BLaER1 (cell line): ENCODE results near the gene BRD9.
"Not testable (repeated sequence)": the region's sequence is repeated elsewhere in the genome, so short reads cannot be mapped to it uniquely, and the experiment has no call there.

ENCODE experiments used
- H3K27ac ChIP-seq: shearing (Covaris generic); formaldehyde crosslinking; 2 replicates; pipeline ENCODE4 v1.8.1; 2022
- H3K27me3 ChIP-seq: shearing (Covaris generic); formaldehyde crosslinking; 2 replicates; pipeline ENCODE4 v1.8.1; 2022
- H3K36me3 ChIP-seq: shearing (Covaris generic); formaldehyde crosslinking; 2 replicates; pipeline ENCODE4 v1.8.1; 2022
- H3K4me1 ChIP-seq: shearing (Covaris generic); formaldehyde crosslinking; 2 replicates; pipeline ENCODE4 v1.8.1; 2022
- H3K4me2 ChIP-seq: shearing (Covaris generic); formaldehyde crosslinking; 2 replicates; pipeline ENCODE4 v1.8.1; 2022
- H3K4me3 ChIP-seq: shearing (Covaris generic); formaldehyde crosslinking; 2 replicates; pipeline ENCODE4 v1.8.1; 2022
- H3K9ac ChIP-seq: shearing (Covaris generic); formaldehyde crosslinking; 2 replicates; pipeline ENCODE4 v1.8.1; 2022
- H3K9me3 ChIP-seq: shearing (Covaris generic); formaldehyde crosslinking; 2 replicates; pipeline ENCODE4 v1.8.1; 2022
- H4K20me1 ChIP-seq: shearing (Covaris generic); formaldehyde crosslinking; 2 replicates; pipeline ENCODE4 v1.8.1; 2022

BRD9 gene

GRCh38 chr5:844426-844825 lies 48.2 kb downstream of the BRD9 start:
- not testable (repeated sequence) for H3K27ac ChIP-seq, H3K4me3 ChIP-seq, H4K20me1 ChIP-seq, H3K4me2 ChIP-seq, H3K9ac ChIP-seq, H3K9me3 ChIP-seq, H3K27me3 ChIP-seq, H3K36me3 ChIP-seq
- peaks cover 17% of the 10 kb centered on the region for H3K4me1 ChIP-seq

DNA sequence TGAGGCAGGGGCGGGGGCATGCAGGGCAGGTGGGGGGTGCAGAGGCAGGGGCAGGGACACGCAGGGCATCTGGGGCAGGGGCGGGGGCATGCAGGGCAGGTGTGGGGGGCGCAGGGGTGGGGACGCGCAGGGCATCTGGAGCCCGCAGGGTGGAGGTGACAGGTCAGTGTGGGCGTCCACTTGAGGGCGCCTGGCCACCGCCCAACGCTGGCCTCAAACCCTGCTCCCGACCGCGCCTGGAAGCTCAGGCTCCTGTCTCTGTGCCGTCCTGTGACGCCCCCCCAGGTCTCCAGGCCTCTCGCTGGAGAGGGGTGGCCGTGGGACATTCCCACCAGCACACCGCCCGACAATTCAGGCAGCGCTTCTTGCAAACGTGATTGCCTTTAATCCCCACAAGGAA lies 48.7 kb downstream of the BRD9 start:
- H3K4me1 ChIP-seq, result peaks cover 17% of the 10 kb centered on the region
- not testable (repeated sequence) for H3K9me3 ChIP-seq, H3K4me2 ChIP-seq, H3K27ac ChIP-seq, H3K4me3 ChIP-seq, H3K27me3 ChIP-seq, H4K20me1 ChIP-seq, H3K36me3 ChIP-seq, H3K9ac ChIP-seq

DNA sequence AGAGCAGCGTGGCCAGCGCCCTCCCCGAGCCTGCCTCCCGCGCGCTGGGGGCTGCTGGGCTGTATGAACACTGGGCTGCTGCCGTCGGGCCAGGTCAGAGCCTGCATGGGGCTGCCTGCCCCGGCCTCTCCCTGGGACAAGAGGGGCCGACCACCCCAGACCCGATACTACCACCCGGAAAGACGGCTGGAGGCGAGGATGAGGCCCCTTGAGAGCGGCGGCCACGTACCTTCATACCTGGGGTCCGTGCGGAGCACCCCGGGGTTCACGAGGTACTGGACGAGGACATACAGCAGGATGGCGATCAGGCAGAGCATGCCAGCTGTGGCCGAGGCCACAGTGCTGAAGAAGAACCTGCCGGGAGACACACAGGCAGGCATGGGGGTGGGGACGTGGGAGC lies 49.2 kb downstream of the BRD9 start:
- H3K9me3 ChIP-seq, H3K9ac ChIP-seq, H3K27ac ChIP-seq, H4K20me1 ChIP-seq, H3K36me3 ChIP-seq, H3K27me3 ChIP-seq, H3K4me3 ChIP-seq, H3K4me2 ChIP-seq: not testable (repeated sequence)
- peaks cover 21% of the 10 kb centered on the region for H3K4me1 ChIP-seq

DNA sequence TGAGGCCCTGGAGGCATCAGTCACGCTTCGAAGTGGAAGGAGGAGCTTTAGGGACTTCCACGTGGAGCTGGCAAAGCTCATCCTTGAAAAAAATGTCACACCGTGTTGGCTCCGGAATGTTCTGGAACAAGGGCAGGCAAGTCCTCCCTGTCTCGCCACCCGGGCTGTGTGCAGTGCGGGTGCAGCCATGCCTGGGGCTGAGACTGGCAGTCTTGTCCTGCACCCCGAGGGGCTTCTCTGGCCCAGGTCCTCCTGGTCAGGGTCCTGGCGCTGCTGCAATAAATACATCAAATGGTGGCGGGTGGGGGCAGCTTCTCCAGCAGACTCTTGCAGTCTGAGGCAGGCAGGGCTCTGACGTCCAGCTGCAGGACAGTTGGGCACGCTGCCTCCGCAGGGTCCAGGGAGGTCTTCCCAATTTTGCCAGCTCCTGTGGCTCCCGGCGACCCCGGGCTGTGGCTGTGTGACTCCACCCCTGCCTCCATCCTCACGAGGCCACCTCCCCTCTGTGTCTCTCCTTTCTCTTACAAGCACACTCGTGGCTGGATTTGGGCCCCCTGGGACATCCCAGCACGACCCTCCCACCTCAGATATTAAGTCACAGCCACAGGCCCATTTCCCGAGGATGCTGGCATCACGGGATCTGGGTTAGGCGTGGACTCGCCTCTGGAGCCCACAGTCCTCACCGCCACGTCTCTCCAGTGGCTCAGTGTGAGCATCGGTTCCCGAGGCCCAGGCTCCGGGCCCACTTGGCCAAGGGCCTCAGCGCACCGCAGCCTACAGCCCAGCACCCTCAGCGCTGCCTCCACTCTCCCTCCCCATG lies 50.0 kb downstream of the BRD9 start:
- Histone ChIP-seq H3K4me2 (0 out of 2 replicates have a peak overlapping the region, but pooled peaks have one; percentile 12), H3K4me1 (peaks cover 29% of the 10 kb centered on the region)
- H3K36me3 ChIP-seq, H4K20me1 ChIP-seq, H3K9ac ChIP-seq, H3K27ac ChIP-seq, H3K9me3 ChIP-seq, H3K4me3 ChIP-seq, H3K27me3 ChIP-seq: not testable (repeated sequence)

DNA sequence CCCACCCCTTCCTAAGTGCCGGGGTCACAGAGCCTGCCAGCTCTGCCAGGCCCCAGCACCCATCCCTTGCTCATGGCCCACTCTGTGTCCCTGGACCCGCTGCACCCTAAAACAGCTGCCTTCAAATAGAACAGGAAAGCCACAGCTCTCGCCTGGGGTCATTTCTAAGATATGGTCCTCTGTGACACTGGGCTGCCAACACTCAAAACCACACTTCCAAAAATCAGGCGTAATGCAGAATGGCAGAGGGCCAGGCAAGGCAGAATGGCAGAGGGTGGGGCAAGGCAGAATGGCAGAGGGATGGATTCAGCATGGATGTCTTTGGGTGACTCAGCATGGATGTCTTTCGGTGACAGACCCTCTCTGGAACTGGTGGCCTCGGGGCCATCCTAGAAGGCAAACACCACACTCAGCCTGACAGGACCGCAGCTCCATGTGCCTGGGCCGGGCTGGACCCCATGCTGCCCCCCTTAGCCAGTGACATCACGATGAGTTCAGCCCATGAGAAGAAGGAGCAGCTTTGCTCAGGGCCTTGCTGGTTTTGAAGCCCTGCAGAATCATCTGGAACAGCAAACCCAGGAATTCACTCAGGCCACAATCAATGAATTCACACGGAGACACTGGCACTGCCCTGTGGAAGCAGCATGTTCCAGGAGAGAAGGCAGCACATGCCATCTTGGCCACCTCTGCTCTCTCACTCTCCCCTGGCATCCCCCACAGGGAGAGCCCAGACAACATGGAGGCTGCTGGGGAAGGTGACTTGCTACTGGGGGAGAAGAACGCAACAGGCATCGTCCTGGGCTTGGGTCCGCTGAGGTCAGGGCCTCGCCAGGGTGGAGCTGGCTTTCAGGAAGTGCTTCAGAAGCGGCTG lies 50.8 kb downstream of the BRD9 start:
- not testable (repeated sequence) for H4K20me1 ChIP-seq, H3K4me3 ChIP-seq, H3K9ac ChIP-seq, H3K27me3 ChIP-seq, H3K9me3 ChIP-seq, H3K36me3 ChIP-seq, H3K27ac ChIP-seq
- peak overlapping the region; percentile 31 for H3K4me2 ChIP-seq
- H3K4me1 ChIP-seq, result peaks cover 37% of the 10 kb centered on the region

DNA sequence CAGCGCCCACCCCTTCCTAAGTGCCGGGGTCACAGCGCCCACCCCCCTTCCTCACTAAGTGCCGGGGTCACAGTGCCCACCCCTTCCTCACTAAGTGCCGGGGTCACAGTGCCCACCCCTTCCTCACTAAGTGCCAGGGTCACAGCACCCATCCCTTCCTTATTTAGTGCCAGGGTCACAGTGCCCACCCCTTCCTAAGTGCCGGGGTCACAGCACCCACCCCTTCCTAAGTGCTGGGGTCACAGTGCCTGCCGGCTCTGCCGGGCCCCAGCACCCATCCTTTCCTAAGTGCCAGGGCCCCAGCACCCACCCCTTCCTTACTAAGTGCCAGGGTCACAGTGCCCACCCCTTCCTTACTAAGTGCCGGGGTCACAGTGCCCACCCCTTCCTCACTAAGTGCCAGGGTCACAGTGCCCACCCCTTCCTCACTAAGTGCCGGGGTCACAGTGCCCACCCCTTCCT lies 51.6 kb downstream of the BRD9 start:
- not testable (repeated sequence) for H3K9ac ChIP-seq, H3K27ac ChIP-seq, H3K27me3 ChIP-seq, H3K4me2 ChIP-seq, H3K4me3 ChIP-seq, H3K36me3 ChIP-seq, H3K9me3 ChIP-seq, H4K20me1 ChIP-seq
- H3K4me1 ChIP-seq, result peaks cover 45% of the 10 kb centered on the region

DNA sequence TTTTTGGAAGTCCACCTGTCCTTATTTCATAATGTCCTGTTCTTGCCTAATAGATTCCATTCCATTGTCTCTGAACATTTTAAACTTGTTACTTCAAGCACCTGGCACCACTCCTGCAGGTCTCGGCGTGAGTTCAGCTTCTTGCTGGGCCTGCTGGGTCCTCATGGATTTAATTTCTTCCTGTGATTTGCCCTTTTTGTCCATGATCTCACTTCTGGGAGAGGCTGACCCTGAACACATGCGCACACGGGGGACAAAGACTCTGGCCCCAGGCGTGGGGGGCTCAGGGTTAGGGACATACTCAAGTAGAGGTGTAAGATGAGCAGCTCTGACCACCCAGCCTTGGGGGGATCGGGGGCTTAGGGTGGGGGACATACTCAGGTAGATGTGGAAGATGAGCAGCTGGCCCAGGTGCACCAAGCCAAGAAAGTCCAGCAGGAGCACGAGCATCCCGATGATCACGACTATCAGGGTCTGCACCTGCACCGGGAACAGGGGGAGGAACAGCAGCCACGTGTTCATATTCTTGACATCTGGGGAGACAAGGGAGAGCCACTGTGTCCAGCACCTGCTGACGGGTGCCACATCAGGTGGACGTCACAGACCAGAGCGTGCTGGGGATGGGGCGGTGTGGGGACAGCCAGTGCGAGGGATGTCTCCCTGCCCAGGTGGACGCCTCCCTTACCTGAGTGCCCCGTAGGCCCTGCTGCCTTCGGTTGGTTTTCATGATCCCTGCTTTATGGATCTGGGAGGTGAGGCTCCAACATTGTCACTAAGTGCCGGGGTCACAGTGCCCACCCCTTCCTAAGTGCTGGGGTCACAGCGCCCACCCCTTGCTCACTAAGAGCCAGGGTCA lies 52.3 kb downstream of the BRD9 start:
- not testable (repeated sequence) for H3K4me2 ChIP-seq, H3K9me3 ChIP-seq, H3K27me3 ChIP-seq, H3K9ac ChIP-seq, H3K27ac ChIP-seq, H3K4me3 ChIP-seq, H3K36me3 ChIP-seq, H4K20me1 ChIP-seq
- H3K4me1 ChIP-seq, result peaks cover 47% of the 10 kb centered on the region

- Histone ChIP-seq H3K4me1 (peaks cover 58% of the 10 kb centered on the region), H3K4me2 (peak overlapping the region; percentile 78), H3K27ac (peak overlapping the region; percentile 52; the same call in 1 of the 2 replicates)
- H3K27me3 ChIP-seq, H3K9me3 ChIP-seq, H3K9ac ChIP-seq, H3K4me3 ChIP-seq, H4K20me1 ChIP-seq, H3K36me3 ChIP-seq: not testable (repeated sequence)
Measured at GRCh38 chr5:838431-838851, 54.2 kb downstream of the BRD9 start.

GRCh38 chr5:837621-838121 lies 54.9 kb downstream of the BRD9 start:
- H3K27me3 ChIP-seq, result not testable (repeated sequence)

GRCh38 chr5:835933-836612 lies 56.5 kb downstream of the BRD9 start:
- peaks cover 42% of the 10 kb centered on the region for H3K4me1 ChIP-seq
- H3K27ac ChIP-seq, result not testable (repeated sequence)

More at GRCh38 chr5:837621-838121, 54.9 kb downstream of the BRD9 start:
- peaks cover 57% of the 10 kb centered on the region for H3K4me1 ChIP-seq
- not testable (repeated sequence) for H3K4me3 ChIP-seq, H3K36me3 ChIP-seq, H4K20me1 ChIP-seq, H3K9me3 ChIP-seq
- peak overlapping the region; percentile 78 for H3K4me2 ChIP-seq
- 0 out of 2 replicates have a peak overlapping the region, but pooled peaks have one; percentile 22 for H3K9ac ChIP-seq
- peak overlapping the region; percentile 43; the same call in 1 of the 2 replicates for H3K27ac ChIP-seq

DNA sequence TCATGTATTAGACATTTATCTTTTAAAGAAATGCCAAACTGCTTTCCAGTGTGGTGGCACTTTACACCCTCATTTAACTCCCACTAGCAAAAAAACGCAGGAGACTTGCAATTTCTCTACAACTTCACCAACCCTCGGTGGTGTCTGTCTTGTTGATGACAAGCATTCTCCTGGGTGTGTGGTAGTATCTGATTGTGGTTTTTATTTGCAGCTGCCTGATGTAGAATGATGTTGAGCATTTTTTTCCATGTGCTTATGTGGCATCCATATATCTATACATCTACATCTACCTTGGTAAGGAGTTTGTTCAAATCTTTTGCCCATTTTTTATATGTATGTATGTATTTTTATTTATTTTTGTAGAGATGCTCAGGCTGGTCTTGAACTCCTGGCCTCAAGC lies 58.6 kb downstream of the BRD9 start:
- H3K27ac ChIP-seq, H3K27me3 ChIP-seq, H3K4me3 ChIP-seq, H3K36me3 ChIP-seq, H3K9ac ChIP-seq, H4K20me1 ChIP-seq, H3K9me3 ChIP-seq: not testable (repeated sequence)
- H3K4me2 ChIP-seq, result peak overlapping the region; percentile 36
- H3K4me1 ChIP-seq, result peaks cover 42% of the 10 kb centered on the region

More at GRCh38 chr5:835933-836612, 56.5 kb downstream of the BRD9 start:
- not testable (repeated sequence) for H3K4me3 ChIP-seq, H4K20me1 ChIP-seq, H3K36me3 ChIP-seq, H3K9ac ChIP-seq, H3K27me3 ChIP-seq, H3K9me3 ChIP-seq
- H3K4me2 ChIP-seq, result peak overlapping the region; percentile 4; the same call in 1 of the 2 replicates

DNA sequence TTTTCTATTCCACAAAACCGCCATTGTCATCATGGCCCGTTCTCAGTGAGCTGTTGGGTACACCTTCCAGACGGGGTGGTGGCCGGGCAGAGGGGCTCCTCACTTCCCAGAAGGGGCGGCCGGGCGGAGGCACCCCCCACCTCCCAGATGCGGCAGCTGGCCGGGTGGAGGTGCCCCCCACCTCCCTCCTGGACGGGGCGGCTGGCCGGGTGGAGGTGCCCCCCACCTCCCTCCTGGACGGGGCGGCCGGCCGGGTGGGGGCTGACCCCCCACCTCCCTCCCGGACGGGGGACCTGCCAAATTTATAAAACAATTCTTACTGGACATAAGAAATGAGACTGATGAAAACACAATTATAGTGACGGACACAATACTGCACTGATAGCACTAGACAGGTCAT lies 64.4 kb downstream of the BRD9 start:
- not testable (repeated sequence) for H3K27me3 ChIP-seq, H3K9ac ChIP-seq, H4K20me1 ChIP-seq, H3K9me3 ChIP-seq, H3K4me1 ChIP-seq, H3K4me3 ChIP-seq, H3K4me2 ChIP-seq, H3K27ac ChIP-seq
- peaks cover 16% of the 10 kb centered on the region; the same call in 1 of the 2 replicates for H3K36me3 ChIP-seq

DNA sequence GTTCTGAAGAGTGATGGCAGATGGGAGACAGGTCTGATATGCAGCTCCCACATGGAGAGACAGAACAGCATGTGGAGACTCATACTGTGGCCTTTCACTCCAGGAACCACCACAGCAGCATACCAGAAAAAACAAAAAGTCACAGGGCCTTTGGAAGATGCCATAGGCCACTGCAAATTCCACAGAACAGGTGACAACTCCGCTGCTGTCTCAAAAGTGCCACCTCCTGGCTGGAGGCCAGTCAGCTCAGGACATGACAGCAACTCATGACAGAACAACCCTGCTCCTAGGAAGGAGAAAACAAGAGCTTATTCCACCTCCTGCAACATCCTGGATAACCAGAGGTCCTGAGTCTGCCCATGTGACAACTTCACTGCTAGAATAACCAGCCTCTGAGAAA lies 67.1 kb downstream of the BRD9 start:
- not testable (repeated sequence) for H3K4me2 ChIP-seq, H3K4me3 ChIP-seq, H3K4me1 ChIP-seq, H3K27me3 ChIP-seq, H3K27ac ChIP-seq, H3K9me3 ChIP-seq, H3K9ac ChIP-seq, H4K20me1 ChIP-seq
- H3K36me3 ChIP-seq, result peaks cover 18% of the 10 kb centered on the region; the same call in 1 of the 2 replicates
